ENCODE data around the gene DENND4A.

Gene DENND4A

GRCh38 chr15:65630760-65631159 lies 161.3 kb downstream of the DENND4A start:
- no peaks in the 10 kb centered on the region for H3K27me3 ChIP-seq (ENCODE audit: low read length)

GRCh38 chr15:65629548-65629947 lies 162.5 kb downstream of the DENND4A start:
- no peak overlapping the region for H2AFZ ChIP-seq (ENCODE audit: low read depth, low read length, severe bottlenecking)
- TF ChIP-seq, protein P1, sequence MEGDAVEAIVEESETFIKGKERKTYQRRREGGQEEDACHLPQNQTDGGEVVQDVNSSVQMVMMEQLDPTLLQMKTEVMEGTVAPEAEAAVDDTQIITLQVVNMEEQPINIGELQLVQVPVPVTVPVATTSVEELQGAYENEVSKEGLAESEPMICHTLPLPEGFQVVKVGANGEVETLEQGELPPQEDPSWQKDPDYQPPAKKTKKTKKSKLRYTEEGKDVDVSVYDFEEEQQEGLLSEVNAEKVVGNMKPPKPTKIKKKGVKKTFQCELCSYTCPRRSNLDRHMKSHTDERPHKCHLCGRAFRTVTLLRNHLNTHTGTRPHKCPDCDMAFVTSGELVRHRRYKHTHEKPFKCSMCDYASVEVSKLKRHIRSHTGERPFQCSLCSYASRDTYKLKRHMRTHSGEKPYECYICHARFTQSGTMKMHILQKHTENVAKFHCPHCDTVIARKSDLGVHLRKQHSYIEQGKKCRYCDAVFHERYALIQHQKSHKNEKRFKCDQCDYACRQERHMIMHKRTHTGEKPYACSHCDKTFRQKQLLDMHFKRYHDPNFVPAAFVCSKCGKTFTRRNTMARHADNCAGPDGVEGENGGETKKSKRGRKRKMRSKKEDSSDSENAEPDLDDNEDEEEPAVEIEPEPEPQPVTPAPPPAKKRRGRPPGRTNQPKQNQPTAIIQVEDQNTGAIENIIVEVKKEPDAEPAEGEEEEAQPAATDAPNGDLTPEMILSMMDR (IDR thresholded peaks at IDR 0.05; ENCODE audit: insufficient read depth, low read length, poor library complexity, severe bottlenecking), result no peak
- TF ChIP-seq EZH2phosphoT487 (conservative IDR thresholded peaks at IDR 0.05; ENCODE audit: low read length), result no peak
- H3K9me3 ChIP-seq (ENCODE audit: insufficient read depth, low read length), result no peaks in the 10 kb centered on the region
- H3K4me2 ChIP-seq (ENCODE audit: low read depth, low read length, poor library complexity, severe bottlenecking), result no peak overlapping the region
- H3K27me3 ChIP-seq (ENCODE audit: low read length), result no peaks in the 10 kb centered on the region
- H3F3A ChIP-seq (ENCODE audit: insufficient read depth), result no peaks in the 10 kb centered on the region
- no peak overlapping the region for H3K9ac ChIP-seq (ENCODE audit: low read length)
- H3K4me3 ChIP-seq (ENCODE audit: insufficient read depth, low read length, poor library complexity, severe bottlenecking), result no peak overlapping the region
- no peaks in the 10 kb centered on the region for H4K20me1 ChIP-seq (ENCODE audit: low read depth, low read length)
- no peaks in the 10 kb centered on the region for H3K79me2 ChIP-seq (ENCODE audit: insufficient read depth, low read length)
- H3K27ac ChIP-seq (ENCODE audit: low read depth, low read length), result no peak overlapping the region
- H3K9me2 ChIP-seq (replicated peaks; ENCODE audit: insufficient read depth, low read length), result no peaks in the 10 kb centered on the region
- no peaks in the 10 kb centered on the region for H3K36me3 ChIP-seq (ENCODE audit: low read length)

More at GRCh38 chr15:65630760-65631159, 161.3 kb downstream of the DENND4A start:
- Histone ChIP-seq H3K9me2 (replicated peaks; ENCODE audit: insufficient read depth, low read length) (no peaks in the 10 kb centered on the region), H3K9ac (ENCODE audit: low read length) (no peak overlapping the region), H3K27ac (ENCODE audit: low read depth, low read length) (no peak overlapping the region), H3K4me2 (ENCODE audit: low read depth, low read length, poor library complexity, severe bottlenecking) (no peak overlapping the region), H2AFZ (ENCODE audit: low read depth, low read length, severe bottlenecking) (no peak overlapping the region), H3K36me3 (ENCODE audit: low read length) (no peaks in the 10 kb centered on the region), H3K79me2 (ENCODE audit: insufficient read depth, low read length) (no peaks in the 10 kb centered on the region), H3K9me3 (ENCODE audit: insufficient read depth, low read length) (no peaks in the 10 kb centered on the region), H3K4me3 (ENCODE audit: insufficient read depth, low read length, poor library complexity, severe bottlenecking) (no peak overlapping the region), H4K20me1 (ENCODE audit: low read depth, low read length) (no peaks in the 10 kb centered on the region), H3F3A (ENCODE audit: insufficient read depth) (no peaks in the 10 kb centered on the region)
- no peak for TF ChIP-seq EZH2phosphoT487 (conservative IDR thresholded peaks at IDR 0.05; ENCODE audit: low read length)
- TF ChIP-seq, protein P1 (IDR thresholded peaks at IDR 0.05; ENCODE audit: insufficient read depth, low read length, poor library complexity, severe bottlenecking), result no peak

DNA sequence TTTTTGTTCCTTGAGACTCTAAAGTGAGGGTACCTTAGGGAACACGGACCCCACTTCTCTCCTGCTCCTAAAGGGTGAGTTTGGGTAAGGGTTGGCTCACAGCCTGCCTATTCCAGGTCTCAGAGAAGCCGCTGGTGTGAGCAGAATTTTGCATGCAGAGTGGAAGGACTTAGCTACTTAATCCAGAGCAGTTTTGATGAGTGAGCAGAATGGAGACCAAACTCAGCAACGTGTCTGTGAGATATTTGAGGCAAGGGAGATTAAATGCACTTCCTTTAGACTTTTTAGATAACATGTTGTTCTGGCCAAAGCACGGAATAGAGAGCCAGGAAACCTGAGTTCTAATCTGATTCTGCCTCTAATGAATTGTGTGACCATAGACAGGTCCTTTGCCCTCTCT lies 165.2 kb downstream of the DENND4A start:
- Histone ChIP-seq H3K9me2 (replicated peaks; ENCODE audit: insufficient read depth, low read length) (no peaks in the 10 kb centered on the region), H2AFZ (ENCODE audit: low read depth, low read length, severe bottlenecking) (no peak overlapping the region), H3K4me3 (ENCODE audit: insufficient read depth, low read length, poor library complexity, severe bottlenecking) (no peak overlapping the region), H3K9me3 (ENCODE audit: insufficient read depth, low read length) (no peaks in the 10 kb centered on the region), H3K4me2 (ENCODE audit: low read depth, low read length, poor library complexity, severe bottlenecking) (no peak overlapping the region), H3K9ac (ENCODE audit: low read length) (no peak overlapping the region), H3K27ac (ENCODE audit: low read depth, low read length) (no peak overlapping the region), H3K27me3 (ENCODE audit: low read length) (no peaks in the 10 kb centered on the region), H4K20me1 (ENCODE audit: low read depth, low read length) (no peaks in the 10 kb centered on the region), H3F3A (ENCODE audit: insufficient read depth) (no peaks in the 10 kb centered on the region), H3K36me3 (ENCODE audit: low read length) (no peaks in the 10 kb centered on the region), H3K79me2 (ENCODE audit: insufficient read depth, low read length) (no peaks in the 10 kb centered on the region)
- TF ChIP-seq EZH2phosphoT487 (conservative IDR thresholded peaks at IDR 0.05; ENCODE audit: low read length), result no peak
- TF ChIP-seq, protein P1 (IDR thresholded peaks at IDR 0.05; ENCODE audit: insufficient read depth, low read length, poor library complexity, severe bottlenecking), result no peak
